Caco-2 (cell line): ENCODE results near the gene DIP2B. TPM values are rescaled to one million over a fixed set of nuclear protein-coding genes. Genes with fewer than 3 reads are reported as not detected.

Source experiments
- BruUV-seq: library from RNA; stranded (reverse); fragments of 400-500 nt; replicated peaks from 2 replicates; lab custom pipeline; 2021; lab: Mats Ljungman, UMichigan
- CTCF ChIA-PET: fragments of 300-600 bp; sonication (Branson Sonifier 250); formaldehyde crosslinking; loops from one replicate; lab custom pipeline; 2022; ENCODE audit warnings: antibody characterized with exemption; lab: Charles Lee
- POLR2A ChIA-PET: fragments of 300-600 bp; sonication (Branson Sonifier 250); formaldehyde crosslinking; loops from one replicate; lab custom pipeline; 2022; ENCODE audit warnings: antibody characterized with exemption; lab: Charles Lee
- DNase-seq, 2 experiments: peaks; one replicate each; pipeline versions ENCODE4 v3.0.0 to v3.0.0-alpha.2; 2020 to 2022
- H3K27me3 ChIP-seq: replicated peaks from 2 replicates; pipeline ENCODE4 v1.6.0; 2011; ENCODE audit warnings: low read length; ENCODE audit not compliant: control insufficient read depth, insufficient read depth
- H3K36me3 ChIP-seq: 2 replicates; pipeline ENCODE4 v1.5.1; 2011; ENCODE audit warnings: low read length; ENCODE audit not compliant: control insufficient read depth, insufficient read depth
- H3K4me1 ChIP-seq: fragments of 250-450 bp; sonication (Bioruptor Pico); 2 replicates; pipeline ENCODE4 v1.5.1; 2020; ENCODE audit warnings: mild to moderate bottlenecking
- H3K4me3 ChIP-seq: 2 replicates; pipeline ENCODE4 v1.5.1; 2011; ENCODE audit warnings: low read depth, mild to moderate bottlenecking, control low read depth, low read length
- H3K9me3 ChIP-seq: fragments of 250-450 bp; sonication (Bioruptor Pico); 2 replicates; pipeline ENCODE4 v1.5.1; 2020; ENCODE audit warnings: mild to moderate bottlenecking, moderate library complexity
- H3K27ac Mint-ChIP-seq: one replicate; pipeline ENCODE4 v1.8.0; 2022; ENCODE audit warnings: mixed read lengths; ENCODE audit not compliant: unreplicated experiment
- H3K27me3 Mint-ChIP-seq: one replicate; pipeline ENCODE4 v1.8.0; 2022; ENCODE audit warnings: mixed read lengths; ENCODE audit not compliant: insufficient read depth, unreplicated experiment
- H3K36me3 Mint-ChIP-seq: one replicate; pipeline ENCODE4 v1.8.0; 2022; ENCODE audit warnings: mild to moderate bottlenecking, mixed read lengths; ENCODE audit not compliant: insufficient read depth, unreplicated experiment
- H3K4me1 Mint-ChIP-seq: one replicate; pipeline ENCODE4 v1.8.0; 2022; ENCODE audit warnings: low read depth, mixed read lengths; ENCODE audit not compliant: unreplicated experiment
- H3K4me3 Mint-ChIP-seq: one replicate; pipeline ENCODE4 v1.8.0; 2022; ENCODE audit warnings: mild to moderate bottlenecking, moderate library complexity, mixed read lengths; ENCODE audit not compliant: unreplicated experiment
- H3K9me3 Mint-ChIP-seq: one replicate; pipeline ENCODE4 v1.8.0; 2022; ENCODE audit warnings: mixed read lengths; ENCODE audit not compliant: unreplicated experiment
- intact Hi-C: fragments of 100-400 bp; cut with micrococcal nuclease; formaldehyde crosslinking; loops from one replicate; pipeline ENCODE4 v1.10.0; 2022; ENCODE audit not compliant: unreplicated experiment
- total RNA-seq: library from RNA; stranded (reverse); gene quantifications from 2 replicates; pipeline ENCODE4 v1.2.3, GENCODE V29; 2022
- TF ChIP-seq, protein P1 (sequence below), 2 experiments: fragments of 200-600 bp in 1 of 2; IDR thresholded peaks; 1 replicate in 1 of 2; 2 replicates in 1 of 2; pipeline versions ENCODE4 v1.5.1 to v1.8.0; 2011 to 2022; ENCODE audit warnings: antibody characterized with exemption in 1 of 2, control low read depth in 1 of 2, inconsistent platforms in 1 of 2, low read depth in 1 of 2, low read length in 1 of 2, mild to moderate bottlenecking in 1 of 2, moderate library complexity in 1 of 2; ENCODE audit not compliant: insufficient read depth in 1 of 2, severe bottlenecking in 1 of 2, unreplicated experiment in 1 of 2

The DIP2B gene
- total RNA-seq, 1 experiment from 2014 or later, result 32.7 TPM

GRCh38 chr12:50685641-50686040 lies 180.9 kb downstream of the DIP2B start:
- ChIA-PET POLR2A (no interaction called here), CTCF (no interaction called here)
- peaks cover 12% of the 10 kb centered on the region; the same call in 1 of the 2 replicates for H3K4me1 ChIP-seq
- no TSS peak for BruUV-seq
- H3K9me3 ChIP-seq, result no peaks in the 10 kb centered on the region
- Mint-ChIP-seq H3K4me3 (no peak overlapping the region), H3K36me3 (peaks cover 52% of the 10 kb centered on the region), H3K27me3 (no peaks in the 10 kb centered on the region), H3K9me3 (no peaks in the 10 kb centered on the region), H3K4me1 (peaks cover 25% of the 10 kb centered on the region), H3K27ac (no peak overlapping the region)
- H3K27me3 ChIP-seq, result no peaks in the 10 kb centered on the region
- H3K4me3 ChIP-seq, result no peak overlapping the region
- intact Hi-C loops, result no loop called here
- TF ChIP-seq, protein P1, sequence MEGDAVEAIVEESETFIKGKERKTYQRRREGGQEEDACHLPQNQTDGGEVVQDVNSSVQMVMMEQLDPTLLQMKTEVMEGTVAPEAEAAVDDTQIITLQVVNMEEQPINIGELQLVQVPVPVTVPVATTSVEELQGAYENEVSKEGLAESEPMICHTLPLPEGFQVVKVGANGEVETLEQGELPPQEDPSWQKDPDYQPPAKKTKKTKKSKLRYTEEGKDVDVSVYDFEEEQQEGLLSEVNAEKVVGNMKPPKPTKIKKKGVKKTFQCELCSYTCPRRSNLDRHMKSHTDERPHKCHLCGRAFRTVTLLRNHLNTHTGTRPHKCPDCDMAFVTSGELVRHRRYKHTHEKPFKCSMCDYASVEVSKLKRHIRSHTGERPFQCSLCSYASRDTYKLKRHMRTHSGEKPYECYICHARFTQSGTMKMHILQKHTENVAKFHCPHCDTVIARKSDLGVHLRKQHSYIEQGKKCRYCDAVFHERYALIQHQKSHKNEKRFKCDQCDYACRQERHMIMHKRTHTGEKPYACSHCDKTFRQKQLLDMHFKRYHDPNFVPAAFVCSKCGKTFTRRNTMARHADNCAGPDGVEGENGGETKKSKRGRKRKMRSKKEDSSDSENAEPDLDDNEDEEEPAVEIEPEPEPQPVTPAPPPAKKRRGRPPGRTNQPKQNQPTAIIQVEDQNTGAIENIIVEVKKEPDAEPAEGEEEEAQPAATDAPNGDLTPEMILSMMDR (IDR thresholded peaks at IDR 0.05; ENCODE audit: insufficient read depth in 1 of 2, low read depth in 1 of 2, low read length in 1 of 2, severe bottlenecking in 1 of 2, unreplicated experiment in 1 of 2), result no peak
- no peaks in the 10 kb centered on the region for H3K36me3 ChIP-seq
- no peak for DNase-seq

DNA sequence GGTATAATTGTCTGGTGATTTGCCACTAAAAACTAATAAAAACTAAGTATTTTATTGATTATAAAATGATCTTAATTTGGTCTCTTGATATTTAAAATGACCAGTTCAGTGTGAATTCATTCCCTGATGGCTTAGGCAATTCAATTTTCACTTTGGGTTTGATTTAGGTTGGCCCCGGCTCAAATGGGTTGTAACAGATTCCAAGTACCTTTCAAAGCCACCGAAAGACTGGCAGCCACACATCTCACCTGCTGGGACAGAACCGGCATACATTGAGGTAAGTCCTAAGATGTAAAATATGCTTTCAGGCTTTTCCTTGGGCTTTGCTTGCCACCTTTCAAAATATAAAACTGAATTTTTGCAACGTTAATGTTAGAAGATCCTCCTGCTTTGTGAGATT lies 181.6 kb downstream of the DIP2B start:
- Histone ChIP-seq H3K9me3 (no peaks in the 10 kb centered on the region), H3K36me3 (no peaks in the 10 kb centered on the region), H3K4me1 (peaks cover 12% of the 10 kb centered on the region; the same call in 1 of the 2 replicates), H3K27me3 (no peaks in the 10 kb centered on the region), H3K4me3 (no peak overlapping the region)
- no peak overlapping the region for H3K4me3 Mint-ChIP-seq
- no peaks in the 10 kb centered on the region for H3K9me3 Mint-ChIP-seq
- intact Hi-C loops, result no loop called here
- TF ChIP-seq, protein P1 (IDR thresholded peaks at IDR 0.05; ENCODE audit: insufficient read depth in 1 of 2, low read depth in 1 of 2, low read length in 1 of 2, severe bottlenecking in 1 of 2, unreplicated experiment in 1 of 2), result no peak
- H3K27ac Mint-ChIP-seq, result no peak overlapping the region
- no peaks in the 10 kb centered on the region for H3K27me3 Mint-ChIP-seq
- ChIA-PET CTCF (no interaction called here), POLR2A (no interaction called here)
- peaks cover 47% of the 10 kb centered on the region for H3K36me3 Mint-ChIP-seq
- peaks cover 25% of the 10 kb centered on the region for H3K4me1 Mint-ChIP-seq
- DNase-seq, result no peak
- no TSS peak for BruUV-seq

DNA sequence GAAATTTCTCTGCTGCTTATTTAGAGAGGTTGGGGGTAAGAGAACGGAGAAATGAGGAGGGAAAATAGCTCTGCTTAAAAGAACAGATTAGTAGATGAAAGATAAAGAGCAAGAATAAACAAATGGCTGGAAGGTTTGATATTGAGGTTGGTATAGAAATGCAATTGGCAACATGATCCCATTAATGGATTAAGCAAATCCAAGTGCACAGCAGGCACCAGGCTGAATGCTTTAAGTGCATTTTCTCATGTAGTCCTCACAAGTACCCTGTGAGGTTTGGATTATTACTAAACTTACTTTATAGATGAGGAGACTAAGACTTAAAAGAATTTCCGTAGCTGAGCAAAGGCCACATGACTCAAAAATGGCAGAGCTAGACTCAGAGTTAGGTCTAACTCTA lies 182.2 kb downstream of the DIP2B start:
- Mint-ChIP-seq H3K4me3 (no peak overlapping the region), H3K27me3 (no peaks in the 10 kb centered on the region), H3K27ac (no peak overlapping the region), H3K36me3 (peaks cover 41% of the 10 kb centered on the region), H3K9me3 (no peaks in the 10 kb centered on the region), H3K4me1 (peaks cover 25% of the 10 kb centered on the region)
- H3K9me3 ChIP-seq, result no peaks in the 10 kb centered on the region
- CTCF ChIA-PET, result no interaction called here
- no peaks in the 10 kb centered on the region for H3K27me3 ChIP-seq
- H3K36me3 ChIP-seq, result no peaks in the 10 kb centered on the region
- no peak for DNase-seq
- no TSS peak for BruUV-seq
- intact Hi-C loops, result no loop called here
- H3K4me3 ChIP-seq, result no peak overlapping the region
- POLR2A ChIA-PET, result no interaction called here
- peaks cover 12% of the 10 kb centered on the region; the same call in 1 of the 2 replicates for H3K4me1 ChIP-seq
- TF ChIP-seq, protein P1 (IDR thresholded peaks at IDR 0.05; ENCODE audit: insufficient read depth in 1 of 2, low read depth in 1 of 2, low read length in 1 of 2, severe bottlenecking in 1 of 2, unreplicated experiment in 1 of 2), result no peak
